Thymus (tissue), 11 donors: Measurements from ENCODE around the gene LCE3D. TPM values are rescaled to one million over a fixed set of nuclear protein-coding genes. Genes with fewer than 3 reads are reported as not detected.

Experiments
- DNase-seq, 9 donors: peaks; one replicate each; pipeline ENCODE4 v3.0.0-alpha.2; 2013; ENCODE audit warnings: low spot score in 9 of 9, low read depth in 6 of 9, missing footprints in 1 of 9
- H3K27ac ChIP-seq, 2 donors: one replicate each; pipeline ENCODE4 v1.5.1; 2013; ENCODE audit warnings: control low read depth in 1 of 2, low read depth in 1 of 2, low read length in 1 of 2, mild to moderate bottlenecking in 1 of 2, moderate library complexity in 1 of 2
- H3K27me3 ChIP-seq, 2 donors: one replicate each; pipeline ENCODE4 v1.5.1; 2013; ENCODE audit warnings: low read length in 1 of 2; ENCODE audit not compliant: control insufficient read depth in 2 of 2, insufficient read depth in 1 of 2
- H3K36me3 ChIP-seq, 2 donors: one replicate each; pipeline ENCODE4 v1.5.1; 2013; ENCODE audit warnings: low read length in 1 of 2, mild to moderate bottlenecking in 1 of 2, moderate library complexity in 1 of 2; ENCODE audit not compliant: control insufficient read depth in 2 of 2, insufficient read depth in 2 of 2
- H3K4me1 ChIP-seq, 2 donors: one replicate each; pipeline ENCODE4 v1.5.1; 2013; ENCODE audit warnings: low read length in 2 of 2; ENCODE audit not compliant: control insufficient read depth in 2 of 2, insufficient read depth in 2 of 2
- H3K4me3 ChIP-seq, 2 donors: one replicate each; pipeline ENCODE4 v1.5.1; 2013; ENCODE audit warnings: low read length in 2 of 2, control low read depth in 1 of 2, mild to moderate bottlenecking in 1 of 2
- H3K9me3 ChIP-seq, 2 donors: one replicate each; pipeline ENCODE4 v1.5.1; 2013; ENCODE audit warnings: low read length in 1 of 2, mild to moderate bottlenecking in 1 of 2; ENCODE audit not compliant: control insufficient read depth in 2 of 2, insufficient read depth in 1 of 2
- WGBS: extraction: QIAGEN DNeasy Blood & Tissue Kit; methylation state at CpG from one replicate; pipeline ENCODE4 v1.1.7; 2013; 5-methylcytosine and 5-hydroxymethylcytosine counted together
- polyA plus RNA-seq: library from polyadenylated mRNA; stranded (reverse); fragments of 200-250 nt; gene quantifications from one replicate; pipeline ENCODE4 v1.2.3, GENCODE V29; 2013
- total RNA-seq: library from RNA; stranded (reverse); fragments of 120-200 nt; gene quantifications from one replicate; pipeline ENCODE4 v1.2.4, GENCODE V29; 2013
- donor health status: healthy.

Gene LCE3D
- total and polyA plus RNA-seq, 2 donors: 15.7 TPM; not detected in 1

DNA sequence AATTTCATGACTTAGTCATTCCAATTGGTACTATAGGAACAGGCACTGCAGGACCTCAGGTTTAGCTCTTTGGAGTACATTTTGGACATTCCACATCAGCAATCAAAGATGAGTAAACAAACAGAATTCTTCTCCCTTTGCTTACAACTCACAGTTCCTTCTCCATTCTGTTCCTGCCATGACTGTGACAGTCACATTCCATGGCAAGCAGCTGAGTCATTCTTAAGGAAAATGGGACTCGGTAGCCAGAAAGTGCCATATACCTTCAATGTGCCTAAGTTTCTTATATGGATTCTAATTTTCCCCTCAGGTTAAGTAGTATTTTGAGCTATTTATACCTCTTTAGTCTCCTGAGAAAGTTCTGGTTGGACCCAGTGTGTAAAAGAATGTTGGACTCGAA, 40.4 kb downstream of the LCE3D start:
- WGBS: 79% methylated on average over 2 of the region's 2 CpGs
- Histone ChIP-seq H3K27me3 (no peaks in the 10 kb centered on the region), H3K4me1 (no peaks in the 10 kb centered on the region), H3K36me3 (no peaks in the 10 kb centered on the region), H3K9me3 (no peaks in the 10 kb centered on the region), H3K4me3 (no peak overlapping the region), H3K27ac (no peak overlapping the region)
- DNase-seq: no peak

DNA sequence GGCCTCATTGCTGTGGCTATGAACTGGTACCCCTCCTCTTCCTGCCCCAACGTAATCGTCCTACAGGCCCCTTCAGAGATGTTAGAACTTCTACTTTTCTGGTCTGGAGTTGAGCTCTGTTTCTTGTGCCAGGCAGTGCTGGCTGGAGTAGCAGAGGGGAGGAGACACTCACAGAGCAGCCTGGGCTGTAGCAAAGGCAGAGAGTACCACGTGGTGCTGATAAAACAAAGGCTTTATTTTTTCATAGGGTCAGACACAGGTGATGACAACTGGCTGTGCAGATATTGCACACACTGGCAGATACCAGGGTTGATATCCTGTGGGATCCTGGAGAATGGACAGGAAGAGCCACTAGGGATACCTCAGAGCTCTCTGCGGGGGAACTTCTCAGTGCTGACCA, 42.8 kb downstream of the LCE3D start:
- Histone ChIP-seq H3K27ac (no peak overlapping the region), H3K9me3 (no peaks in the 10 kb centered on the region), H3K4me3 (no peak overlapping the region), H3K27me3 (no peaks in the 10 kb centered on the region), H3K4me1 (no peaks in the 10 kb centered on the region), H3K36me3 (no peaks in the 10 kb centered on the region)
- DNase-seq: no peak
- 53% methylated on average over 4 of the region's 4 CpGs for WGBS

GRCh38 chr1:152535774-152536173, 44.5 kb downstream of the LCE3D start:
- Histone ChIP-seq H3K27ac (no peak overlapping the region), H3K4me1 (no peaks in the 10 kb centered on the region), H3K36me3 (no peaks in the 10 kb centered on the region), H3K27me3 (no peaks in the 10 kb centered on the region), H3K9me3 (no peaks in the 10 kb centered on the region), H3K4me3 (no peak overlapping the region)
- WGBS: 88% methylated on average over 3 of the region's 3 CpGs
- no peak for DNase-seq

DNA sequence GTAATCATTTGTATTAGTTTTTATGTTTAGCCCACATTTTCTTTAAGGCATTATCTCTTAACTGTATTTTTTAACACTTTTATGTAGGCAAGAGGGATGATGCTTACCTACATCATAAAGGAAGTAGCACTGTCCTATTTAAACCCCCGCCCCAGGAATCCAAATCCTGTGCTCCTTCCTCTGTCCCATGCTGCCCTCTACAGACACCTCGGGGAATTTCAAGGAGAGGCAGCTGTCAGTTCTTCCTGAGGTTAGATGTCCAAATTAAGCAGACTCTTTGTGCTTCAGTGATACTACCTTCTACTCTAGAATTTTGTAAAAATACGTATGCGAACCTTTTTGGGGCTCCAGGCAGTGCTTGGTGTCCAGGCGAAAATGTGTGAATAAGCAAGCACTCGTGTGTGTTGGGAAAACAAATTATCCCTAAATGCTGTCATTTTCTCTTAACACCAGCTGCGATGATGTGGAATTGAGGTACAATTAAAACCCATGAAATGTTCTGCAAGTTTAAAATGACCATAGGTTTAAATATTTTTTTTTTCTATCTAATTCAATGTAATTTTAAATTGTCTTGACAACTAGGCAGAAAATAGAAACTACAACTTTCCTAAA, 46.9 kb downstream of the LCE3D start:
- Histone ChIP-seq H3K27ac (no peak overlapping the region), H3K4me3 (no peak overlapping the region), H3K4me1 (no peaks in the 10 kb centered on the region), H3K9me3 (no peaks in the 10 kb centered on the region), H3K27me3 (no peaks in the 10 kb centered on the region), H3K36me3 (no peaks in the 10 kb centered on the region)
- 25% methylated on average over 7 of the region's 7 CpGs for WGBS
- peak in 4 of 9 donors; percentile 4 to 15 (median 8) for DNase-seq

Other genes with a start within 250 kb of the LCE3D start
- 0.05 TPM for gene FLG2, start 220.5 kb downstream of the LCE3D start, total RNA-seq
- gene FLG2, start 220.5 kb downstream of the LCE3D start, polyA plus RNA-seq: 1.8 TPM
- gene CRNN, start 166.3 kb downstream of the LCE3D start, total RNA-seq: 0.05 TPM
- gene CRNN, start 166.3 kb downstream of the LCE3D start, polyA plus RNA-seq: 0.43 TPM
- not detected for gene LCE5A, start 69.7 kb downstream of the LCE3D start, total RNA-seq
- gene LCE5A, start 69.7 kb downstream of the LCE3D start, polyA plus RNA-seq: 0.43 TPM
- gene CRCT1, start 66.0 kb downstream of the LCE3D start, total RNA-seq: not detected
- gene CRCT1, start 66.0 kb downstream of the LCE3D start, polyA plus RNA-seq: 3.5 TPM
- not detected for gene LCE3E, start 13.7 kb downstream of the LCE3D start, total RNA-seq
- 6.2 TPM for gene LCE3E, start 13.7 kb downstream of the LCE3D start, polyA plus RNA-seq
- gene LCE3C, start 19.7 kb upstream of the LCE3D start, total RNA-seq: not detected
- 0.66 TPM for gene LCE3C, start 19.7 kb upstream of the LCE3D start, polyA plus RNA-seq
- gene LCE3B, start 33.3 kb upstream of the LCE3D start, total RNA-seq: not detected
- not detected for gene LCE3B, start 33.3 kb upstream of the LCE3D start, polyA plus RNA-seq
- gene LCE3A, start 42.6 kb upstream of the LCE3D start, total RNA-seq: not detected
- gene LCE3A, start 42.6 kb upstream of the LCE3D start, polyA plus RNA-seq: not detected
- gene LCE2D, start 82.9 kb upstream of the LCE3D start, total RNA-seq: not detected
- gene LCE2D, start 82.9 kb upstream of the LCE3D start, polyA plus RNA-seq: 1.3 TPM
- gene LCE2C, start 94.8 kb upstream of the LCE3D start, total RNA-seq: not detected
- gene LCE2C, start 94.8 kb upstream of the LCE3D start, polyA plus RNA-seq: 1.7 TPM
- gene LCE2B, start 105.6 kb upstream of the LCE3D start, total RNA-seq: 0.09 TPM
- gene LCE2B, start 105.6 kb upstream of the LCE3D start, polyA plus RNA-seq: 1.5 TPM
- not detected for gene LCE2A, start 117.8 kb upstream of the LCE3D start, total RNA-seq
- gene LCE2A, start 117.8 kb upstream of the LCE3D start, polyA plus RNA-seq: 1.3 TPM
- gene LCE4A, start 127.6 kb upstream of the LCE3D start, total RNA-seq: not detected
- not detected for gene LCE4A, start 127.6 kb upstream of the LCE3D start, polyA plus RNA-seq
- not detected for gene KPRP, start 177.5 kb upstream of the LCE3D start, total RNA-seq
- gene KPRP, start 177.5 kb upstream of the LCE3D start, polyA plus RNA-seq: 0.21 TPM
- not detected for gene LCE1F, start 194.6 kb upstream of the LCE3D start, total RNA-seq
- gene LCE1F, start 194.6 kb upstream of the LCE3D start, polyA plus RNA-seq: 0.46 TPM
- not detected for gene LCE1E, start 205.7 kb upstream of the LCE3D start, total RNA-seq
- gene LCE1E, start 205.7 kb upstream of the LCE3D start, polyA plus RNA-seq: 0.30 TPM
- gene LCE1D, start 216.2 kb upstream of the LCE3D start, total RNA-seq: not detected
- 0.27 TPM for gene LCE1D, start 216.2 kb upstream of the LCE3D start, polyA plus RNA-seq
- 0.14 TPM for gene LCE1C, start 226.1 kb upstream of the LCE3D start, total RNA-seq
- 3.0 TPM for gene LCE1C, start 226.1 kb upstream of the LCE3D start, polyA plus RNA-seq
- gene LCE1B, start 231.5 kb upstream of the LCE3D start, total RNA-seq: not detected
- 0.68 TPM for gene LCE1B, start 231.5 kb upstream of the LCE3D start, polyA plus RNA-seq
- not detected for gene LCE1A, start 247.0 kb upstream of the LCE3D start, total RNA-seq
- gene LCE1A, start 247.0 kb upstream of the LCE3D start, polyA plus RNA-seq: 1.0 TPM